ENCODE results near the gene RRP1.

RRP1 gene

DNA sequence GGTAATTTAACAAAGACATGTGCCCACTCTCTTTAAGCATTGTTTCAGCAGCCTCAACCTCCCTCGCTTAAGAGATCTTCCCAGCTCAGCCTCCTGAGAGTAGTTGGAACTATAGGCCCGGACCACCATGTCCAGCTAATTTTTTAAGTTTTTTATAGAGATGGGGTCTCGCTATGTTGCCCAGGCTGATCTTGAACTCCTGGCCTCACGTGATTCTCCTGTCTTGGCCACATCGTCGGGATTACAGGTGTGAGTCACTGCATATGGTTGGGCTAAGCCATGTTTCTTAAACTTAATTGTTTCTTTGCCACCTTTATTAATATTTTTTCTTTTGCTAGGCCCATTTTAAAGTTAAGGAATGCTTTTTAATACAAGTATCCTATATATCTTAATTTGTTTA, 57.1 kb downstream of the RRP1 start:
- no peak for DNase-seq

DNA sequence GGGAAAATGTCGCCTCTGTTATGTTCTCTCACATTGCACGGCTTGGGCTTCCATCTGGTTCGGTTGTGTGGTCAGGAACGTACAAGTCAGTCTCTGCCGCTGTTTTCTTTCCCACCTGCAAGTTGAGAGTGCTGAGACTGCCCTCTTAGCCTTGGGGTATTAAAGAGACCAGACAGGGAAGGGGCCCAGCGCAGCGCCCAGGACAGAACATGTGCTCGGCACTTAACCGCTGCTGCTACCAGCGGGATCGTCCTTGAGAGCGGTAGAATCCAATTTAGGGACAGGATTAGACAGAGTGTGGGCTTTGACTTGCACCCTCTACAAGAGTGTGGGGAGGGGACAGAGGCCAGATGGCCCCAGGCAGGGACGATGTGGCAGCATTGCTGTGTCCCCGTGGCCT, 57.9 kb downstream of the RRP1 start:
- DNase-seq: no peak

- DNase-seq: no peak
These were observed 59.4 kb downstream of the RRP1 start for GRCh38 chr21:43848771-43849170.

- no peak for DNase-seq
These were observed 60.3 kb downstream of the RRP1 start for GRCh38 chr21:43849532-43850299.

DNA sequence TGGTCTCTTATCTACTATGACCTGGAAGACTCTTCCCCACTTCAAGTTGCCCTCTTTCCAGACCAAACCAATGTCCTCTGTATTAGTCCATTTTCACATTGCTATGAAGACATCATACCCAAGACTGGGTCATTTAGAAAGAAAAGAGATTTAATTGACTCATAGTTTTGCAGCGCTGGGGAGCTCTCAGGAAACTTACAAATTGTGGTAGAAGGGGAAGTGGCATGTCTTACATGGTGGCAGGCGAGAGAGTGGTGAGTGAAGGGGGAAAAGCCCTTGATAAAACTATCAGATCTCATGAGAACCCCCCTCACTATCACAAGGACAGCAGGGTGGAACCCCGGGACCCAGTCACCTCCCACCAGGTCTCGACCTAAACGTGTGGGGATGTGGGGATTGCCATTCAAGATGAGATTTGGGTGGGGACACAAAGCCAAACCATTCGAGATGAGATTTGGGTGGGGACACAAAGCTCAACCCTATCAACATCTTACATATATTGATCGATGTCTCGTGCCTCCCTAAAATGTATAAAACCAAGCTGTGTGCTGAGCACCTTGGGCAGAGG, 61.4 kb downstream of the RRP1 start:
- DNase-seq: no peak

DNA sequence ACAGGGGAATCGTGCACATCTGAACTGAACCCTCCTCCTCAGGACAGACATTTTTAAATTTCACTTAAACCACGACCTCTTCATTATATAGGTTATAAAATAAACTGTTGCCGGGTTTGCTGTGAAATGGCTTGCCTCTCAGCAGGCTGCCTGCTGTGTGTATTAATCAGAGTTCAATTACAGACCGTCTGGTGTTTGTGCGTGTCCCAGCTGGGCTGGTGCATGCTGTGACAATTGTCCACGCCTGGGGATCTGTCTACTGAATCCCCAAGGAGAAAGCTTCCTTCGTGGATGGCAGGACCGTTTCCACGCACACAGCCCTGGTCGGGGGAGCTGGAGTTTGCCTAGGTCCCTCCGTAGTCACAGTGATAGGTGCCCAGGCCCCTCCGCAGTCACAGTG, 62.2 kb downstream of the RRP1 start:
- no peak for DNase-seq

DNA sequence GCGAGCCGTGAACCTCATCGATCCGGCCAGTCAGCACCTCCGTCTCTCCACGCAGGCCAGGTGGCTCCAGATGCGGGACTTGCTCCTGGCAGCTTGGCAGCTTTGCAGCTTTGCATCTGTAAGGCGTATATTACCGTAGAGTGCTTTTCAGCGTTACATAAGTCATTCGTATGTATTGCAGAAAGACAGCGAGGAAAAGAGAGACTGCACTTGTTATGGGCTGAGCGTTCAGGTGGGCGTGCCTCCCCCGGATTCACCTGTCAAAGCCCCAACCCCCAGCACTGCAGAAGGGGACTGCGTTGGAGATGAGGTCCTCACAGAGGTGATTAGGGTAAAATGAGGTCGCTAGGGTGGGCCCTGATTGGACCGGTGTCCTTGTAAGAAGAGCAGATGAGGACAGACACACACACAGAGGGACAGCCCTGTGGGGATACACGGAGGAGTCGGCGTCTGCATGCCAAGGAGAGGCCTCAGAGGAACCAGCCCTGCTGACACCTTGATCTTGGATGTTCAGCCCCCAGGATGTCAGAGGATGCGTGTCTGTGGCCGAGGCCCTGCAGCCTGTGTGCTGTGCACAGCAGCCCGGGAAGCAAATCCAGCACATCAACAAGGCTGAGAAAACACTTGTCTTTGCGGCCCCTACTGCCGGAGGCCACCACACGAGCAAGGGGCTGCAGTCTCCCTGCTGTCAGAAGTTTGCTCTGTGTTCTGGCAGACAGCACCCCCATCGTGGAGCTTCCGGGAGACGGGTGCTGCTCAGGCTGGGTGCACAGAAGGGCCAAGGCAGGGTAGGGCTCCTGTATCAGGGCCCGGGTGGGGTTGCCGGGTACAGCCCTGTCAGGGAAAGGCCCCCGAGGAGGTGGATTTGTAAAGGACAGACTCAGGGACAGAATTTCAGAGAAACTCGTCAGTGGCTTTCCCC, 64.7 kb downstream of the RRP1 start:
- DNase-seq: no peak

Data from activated CD4-positive, CD25-positive, alpha-beta regulatory T cell (primary cell).